ENCODE measurements around the gene WDR93.

Gene WDR93

DNA sequence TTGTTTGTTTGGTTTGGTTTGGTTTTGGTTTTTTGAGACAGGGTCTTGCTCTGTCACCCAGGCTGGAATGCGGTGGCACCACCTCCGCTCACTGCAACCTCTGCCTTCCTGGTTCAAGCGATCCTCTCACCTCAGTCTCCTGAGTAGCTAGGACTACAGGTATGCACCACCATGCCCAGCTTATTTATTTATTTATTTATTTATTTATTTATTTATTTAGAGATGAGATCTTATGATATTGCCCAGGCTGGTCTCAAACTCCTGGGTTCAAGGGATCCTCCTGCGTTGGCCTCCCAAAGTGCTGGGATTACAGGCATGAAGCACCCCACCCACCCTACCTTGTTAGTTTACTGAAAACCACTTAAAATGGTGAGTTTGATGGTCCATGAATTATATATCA lies 98.0 kb downstream of the WDR93 start (continued):
- TF ChIP-seq ZNF664 (tag by site-specific recombination; IDR thresholded peaks at IDR 0.05) (peak; percentile 27; the same call in 1 of the 2 replicates), ZNF560 (tag by site-specific recombination; IDR thresholded peaks at IDR 0.05; ENCODE audit: borderline replicate concordance) (0 out of 2 replicates have a peak, but pooled peaks have one; percentile 20), ZNF623 (tag by site-specific recombination; IDR thresholded peaks at IDR 0.05) (peak; percentile 63), ZBTB8A (tag by site-specific recombination; IDR thresholded peaks at IDR 0.05) (0 out of 2 replicates have a peak, but pooled peaks have one; percentile 38), ZNF140 (tag by site-specific recombination; IDR thresholded peaks at IDR 0.05) (peak; percentile 48; the same call in 1 of the 2 replicates), ZNF555 (tag by site-specific recombination; conservative IDR thresholded peaks at IDR 0.05) (peak; percentile 45)
- TF ChIP-seq, protein P1, sequence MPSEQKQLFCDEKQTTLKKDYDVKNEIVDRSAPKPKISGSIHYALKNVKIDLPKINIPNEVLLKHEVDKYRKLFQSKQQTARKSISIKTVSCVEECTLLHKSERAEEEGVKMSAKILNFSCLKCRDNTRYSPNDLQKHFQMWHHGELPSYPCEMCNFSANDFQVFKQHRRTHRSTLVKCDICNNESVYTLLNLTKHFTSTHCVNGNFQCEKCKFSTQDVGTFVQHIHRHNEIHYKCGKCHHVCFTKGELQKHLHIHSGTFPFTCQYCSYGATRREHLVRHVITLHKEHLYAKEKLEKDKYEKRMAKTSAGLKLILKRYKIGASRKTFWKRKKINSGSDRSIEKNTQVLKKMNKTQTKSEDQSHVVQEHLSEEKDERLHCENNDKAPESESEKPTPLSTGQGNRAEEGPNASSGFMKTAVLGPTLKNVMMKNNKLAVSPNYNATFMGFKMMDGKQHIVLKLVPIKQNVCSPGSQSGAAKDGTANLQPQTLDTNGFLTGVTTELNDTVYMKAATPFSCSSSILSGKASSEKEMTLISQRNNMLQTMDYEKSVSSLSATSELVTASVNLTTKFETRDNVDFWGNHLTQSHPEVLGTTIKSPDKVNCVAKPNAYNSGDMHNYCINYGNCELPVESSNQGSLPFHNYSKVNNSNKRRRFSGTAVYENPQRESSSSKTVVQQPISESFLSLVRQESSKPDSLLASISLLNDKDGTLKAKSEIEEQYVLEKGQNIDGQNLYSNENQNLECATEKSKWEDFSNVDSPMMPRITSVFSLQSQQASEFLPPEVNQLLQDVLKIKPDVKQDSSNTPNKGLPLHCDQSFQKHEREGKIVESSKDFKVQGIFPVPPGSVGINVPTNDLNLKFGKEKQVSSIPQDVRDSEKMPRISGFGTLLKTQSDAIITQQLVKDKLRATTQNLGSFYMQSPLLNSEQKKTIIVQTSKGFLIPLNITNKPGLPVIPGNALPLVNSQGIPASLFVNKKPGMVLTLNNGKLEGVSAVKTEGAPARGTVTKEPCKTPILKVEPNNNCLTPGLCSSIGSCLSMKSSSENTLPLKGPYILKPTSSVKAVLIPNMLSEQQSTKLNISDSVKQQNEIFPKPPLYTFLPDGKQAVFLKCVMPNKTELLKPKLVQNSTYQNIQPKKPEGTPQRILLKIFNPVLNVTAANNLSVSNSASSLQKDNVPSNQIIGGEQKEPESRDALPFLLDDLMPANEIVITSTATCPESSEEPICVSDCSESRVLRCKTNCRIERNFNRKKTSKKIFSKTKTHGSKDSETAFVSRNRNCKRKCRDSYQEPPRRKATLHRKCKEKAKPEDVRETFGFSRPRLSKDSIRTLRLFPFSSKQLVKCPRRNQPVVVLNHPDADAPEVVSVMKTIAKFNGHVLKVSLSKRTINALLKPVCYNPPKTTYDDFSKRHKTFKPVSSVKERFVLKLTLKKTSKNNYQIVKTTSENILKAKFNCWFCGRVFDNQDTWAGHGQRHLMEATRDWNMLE (tag by site-specific recombination; conservative IDR thresholded peaks at IDR 0.05; ENCODE audit: low read depth): peak; percentile 82

DNA sequence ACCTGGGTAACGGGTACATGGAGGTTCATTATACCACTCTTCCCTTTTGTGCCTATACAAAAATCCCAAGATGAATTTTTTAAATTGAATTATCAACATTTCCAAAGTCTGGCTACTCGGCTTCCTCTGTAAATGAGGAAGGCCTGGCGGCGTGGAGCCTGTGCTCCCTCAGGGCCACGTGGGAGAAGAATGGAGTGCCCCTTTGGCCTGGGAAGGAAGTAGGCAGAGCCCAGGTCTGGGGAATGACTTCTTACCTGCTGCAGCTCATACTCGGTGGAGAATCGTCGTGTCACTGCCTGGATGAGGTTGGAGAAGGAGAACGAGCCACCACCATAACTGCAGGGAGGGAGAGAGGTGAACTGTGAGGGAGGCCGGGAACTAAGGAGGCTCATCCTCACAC lies 99.6 kb downstream of the WDR93 start:
- H3K36me3 ChIP-seq (ENCODE audit: control insufficient read depth in 2 of 2, insufficient read depth in 1 of 2, low read length in 2 of 2): no peaks in the 10 kb centered on the region
- TF ChIP-seq ZNF239 (tag by site-specific recombination; IDR thresholded peaks at IDR 0.05): no peak
- TF ChIP-seq ZNF18 (tag by site-specific recombination; IDR thresholded peaks at IDR 0.05): no peak
- no peak for TF ChIP-seq ZNF501 (tag by site-specific recombination; IDR thresholded peaks at IDR 0.05)
- TF ChIP-seq ZBTB20 (tag by site-specific recombination; IDR thresholded peaks at IDR 0.05): no peak
- TF ChIP-seq ZNF549 (tag by site-specific recombination; IDR thresholded peaks at IDR 0.05): no peak
- TF ChIP-seq ZNF302 (tag by site-specific recombination; IDR thresholded peaks at IDR 0.05; ENCODE audit: low read depth): no peak
- no peak for TF ChIP-seq INSM2 (tag by site-specific recombination; IDR thresholded peaks at IDR 0.05)
- TF ChIP-seq, protein P2, sequence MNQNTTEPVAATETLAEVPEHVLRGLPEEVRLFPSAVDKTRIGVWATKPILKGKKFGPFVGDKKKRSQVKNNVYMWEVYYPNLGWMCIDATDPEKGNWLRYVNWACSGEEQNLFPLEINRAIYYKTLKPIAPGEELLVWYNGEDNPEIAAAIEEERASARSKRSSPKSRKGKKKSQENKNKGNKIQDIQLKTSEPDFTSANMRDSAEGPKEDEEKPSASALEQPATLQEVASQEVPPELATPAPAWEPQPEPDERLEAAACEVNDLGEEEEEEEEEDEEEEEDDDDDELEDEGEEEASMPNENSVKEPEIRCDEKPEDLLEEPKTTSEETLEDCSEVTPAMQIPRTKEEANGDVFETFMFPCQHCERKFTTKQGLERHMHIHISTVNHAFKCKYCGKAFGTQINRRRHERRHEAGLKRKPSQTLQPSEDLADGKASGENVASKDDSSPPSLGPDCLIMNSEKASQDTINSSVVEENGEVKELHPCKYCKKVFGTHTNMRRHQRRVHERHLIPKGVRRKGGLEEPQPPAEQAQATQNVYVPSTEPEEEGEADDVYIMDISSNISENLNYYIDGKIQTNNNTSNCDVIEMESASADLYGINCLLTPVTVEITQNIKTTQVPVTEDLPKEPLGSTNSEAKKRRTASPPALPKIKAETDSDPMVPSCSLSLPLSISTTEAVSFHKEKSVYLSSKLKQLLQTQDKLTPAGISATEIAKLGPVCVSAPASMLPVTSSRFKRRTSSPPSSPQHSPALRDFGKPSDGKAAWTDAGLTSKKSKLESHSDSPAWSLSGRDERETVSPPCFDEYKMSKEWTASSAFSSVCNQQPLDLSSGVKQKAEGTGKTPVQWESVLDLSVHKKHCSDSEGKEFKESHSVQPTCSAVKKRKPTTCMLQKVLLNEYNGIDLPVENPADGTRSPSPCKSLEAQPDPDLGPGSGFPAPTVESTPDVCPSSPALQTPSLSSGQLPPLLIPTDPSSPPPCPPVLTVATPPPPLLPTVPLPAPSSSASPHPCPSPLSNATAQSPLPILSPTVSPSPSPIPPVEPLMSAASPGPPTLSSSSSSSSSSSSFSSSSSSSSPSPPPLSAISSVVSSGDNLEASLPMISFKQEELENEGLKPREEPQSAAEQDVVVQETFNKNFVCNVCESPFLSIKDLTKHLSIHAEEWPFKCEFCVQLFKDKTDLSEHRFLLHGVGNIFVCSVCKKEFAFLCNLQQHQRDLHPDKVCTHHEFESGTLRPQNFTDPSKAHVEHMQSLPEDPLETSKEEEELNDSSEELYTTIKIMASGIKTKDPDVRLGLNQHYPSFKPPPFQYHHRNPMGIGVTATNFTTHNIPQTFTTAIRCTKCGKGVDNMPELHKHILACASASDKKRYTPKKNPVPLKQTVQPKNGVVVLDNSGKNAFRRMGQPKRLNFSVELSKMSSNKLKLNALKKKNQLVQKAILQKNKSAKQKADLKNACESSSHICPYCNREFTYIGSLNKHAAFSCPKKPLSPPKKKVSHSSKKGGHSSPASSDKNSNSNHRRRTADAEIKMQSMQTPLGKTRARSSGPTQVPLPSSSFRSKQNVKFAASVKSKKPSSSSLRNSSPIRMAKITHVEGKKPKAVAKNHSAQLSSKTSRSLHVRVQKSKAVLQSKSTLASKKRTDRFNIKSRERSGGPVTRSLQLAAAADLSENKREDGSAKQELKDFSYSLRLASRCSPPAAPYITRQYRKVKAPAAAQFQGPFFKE (tag by site-specific recombination; IDR thresholded peaks at IDR 0.05; ENCODE audit: borderline replicate concordance): no peak
- TF ChIP-seq, protein P3, sequence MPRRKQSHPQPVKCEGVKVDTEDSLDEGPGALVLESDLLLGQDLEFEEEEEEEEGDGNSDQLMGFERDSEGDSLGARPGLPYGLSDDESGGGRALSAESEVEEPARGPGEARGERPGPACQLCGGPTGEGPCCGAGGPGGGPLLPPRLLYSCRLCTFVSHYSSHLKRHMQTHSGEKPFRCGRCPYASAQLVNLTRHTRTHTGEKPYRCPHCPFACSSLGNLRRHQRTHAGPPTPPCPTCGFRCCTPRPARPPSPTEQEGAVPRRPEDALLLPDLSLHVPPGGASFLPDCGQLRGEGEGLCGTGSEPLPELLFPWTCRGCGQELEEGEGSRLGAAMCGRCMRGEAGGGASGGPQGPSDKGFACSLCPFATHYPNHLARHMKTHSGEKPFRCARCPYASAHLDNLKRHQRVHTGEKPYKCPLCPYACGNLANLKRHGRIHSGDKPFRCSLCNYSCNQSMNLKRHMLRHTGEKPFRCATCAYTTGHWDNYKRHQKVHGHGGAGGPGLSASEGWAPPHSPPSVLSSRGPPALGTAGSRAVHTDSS (tag by site-specific recombination; IDR thresholded peaks at IDR 0.05): no peak
- H3K4me3 ChIP-seq (ENCODE audit: low read depth, low read length): no peak overlapping the region
- peaks cover 8% of the 10 kb centered on the region for H3K4me1 ChIP-seq (ENCODE audit: control insufficient read depth, insufficient read depth, low read length)
- no peaks in the 10 kb centered on the region; the same call in 1 of the 2 replicates for H3K9me3 ChIP-seq (ENCODE audit: control insufficient read depth, insufficient read depth, low read depth, low read length)
- CTCF ChIA-PET: interaction anchor here (2.1 kb wide), 1 partner anchor 85 kb away, joined by 7 read pairs; no protein-coding TSS in a partner anchor
- POLR2A ChIA-PET: interaction anchor here (0.6 kb wide), 1 partner anchor 215 kb away, joined by 3 read pairs; no protein-coding TSS in a partner anchor
- no peak overlapping the region for H3K27ac ChIP-seq (ENCODE audit: extremely low read depth, low read depth, low read length)
